VCaP (cell line): Measurements from ENCODE around the gene MRPL43.

ENCODE experiments used
- H3K27ac ChIP-seq: fragments of 450-650 bp; 2 replicates; pipeline ENCODE4 v1.5.1; 2017
- TF ChIP-seq, protein P1 (sequence below): fragments of 450-650 bp; conservative IDR thresholded peaks from 2 replicates; pipeline ENCODE4 v1.5.1; 2017; ENCODE audit warnings: mild to moderate bottlenecking, moderate library complexity

Gene MRPL43

GRCh38 chr10:100993986-100994708 is 6.8 kb upstream of the MRPL43 start:
- TF ChIP-seq, protein P1, sequence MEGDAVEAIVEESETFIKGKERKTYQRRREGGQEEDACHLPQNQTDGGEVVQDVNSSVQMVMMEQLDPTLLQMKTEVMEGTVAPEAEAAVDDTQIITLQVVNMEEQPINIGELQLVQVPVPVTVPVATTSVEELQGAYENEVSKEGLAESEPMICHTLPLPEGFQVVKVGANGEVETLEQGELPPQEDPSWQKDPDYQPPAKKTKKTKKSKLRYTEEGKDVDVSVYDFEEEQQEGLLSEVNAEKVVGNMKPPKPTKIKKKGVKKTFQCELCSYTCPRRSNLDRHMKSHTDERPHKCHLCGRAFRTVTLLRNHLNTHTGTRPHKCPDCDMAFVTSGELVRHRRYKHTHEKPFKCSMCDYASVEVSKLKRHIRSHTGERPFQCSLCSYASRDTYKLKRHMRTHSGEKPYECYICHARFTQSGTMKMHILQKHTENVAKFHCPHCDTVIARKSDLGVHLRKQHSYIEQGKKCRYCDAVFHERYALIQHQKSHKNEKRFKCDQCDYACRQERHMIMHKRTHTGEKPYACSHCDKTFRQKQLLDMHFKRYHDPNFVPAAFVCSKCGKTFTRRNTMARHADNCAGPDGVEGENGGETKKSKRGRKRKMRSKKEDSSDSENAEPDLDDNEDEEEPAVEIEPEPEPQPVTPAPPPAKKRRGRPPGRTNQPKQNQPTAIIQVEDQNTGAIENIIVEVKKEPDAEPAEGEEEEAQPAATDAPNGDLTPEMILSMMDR, result peak; percentile 77
- peak overlapping the region; percentile 19 for H3K27ac ChIP-seq

GRCh38 chr10:100989088-100989487 is 1.8 kb upstream of the MRPL43 start:
- TF ChIP-seq, protein P1, result no peak
- peak overlapping the region; percentile 91; the same call in 1 of the 2 replicates for H3K27ac ChIP-seq

DNA sequence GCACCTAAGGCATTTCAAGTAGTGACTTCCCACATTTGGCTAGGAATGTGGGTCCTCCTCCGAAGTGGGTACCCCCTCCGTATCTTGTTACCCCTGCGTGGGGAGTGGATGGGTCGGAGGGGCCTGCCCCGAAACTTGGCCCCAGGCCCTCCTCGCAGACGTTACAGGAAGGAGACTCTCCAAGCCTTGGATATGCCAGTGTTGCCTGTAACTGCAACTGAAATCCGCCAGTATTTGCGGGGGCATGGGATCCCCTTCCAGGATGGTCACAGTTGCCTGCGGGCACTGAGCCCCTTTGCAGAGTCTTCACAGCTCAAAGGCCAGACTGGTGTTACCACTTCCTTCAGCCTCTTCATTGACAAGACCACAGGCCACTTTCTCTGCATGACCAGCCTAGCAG is 869 bp upstream of the MRPL43 start:
- peak overlapping the region; percentile 91 for H3K27ac ChIP-seq
- TF ChIP-seq, protein P1, result no peak

GRCh38 chr10:100987685-100988049 is 370 bp upstream of the MRPL43 start:
- TF ChIP-seq, protein P1, result no peak
- peak overlapping the region; percentile 91 for H3K27ac ChIP-seq

- TF ChIP-seq, protein P1, result no peak
- H3K27ac ChIP-seq, result peak overlapping the region; percentile 91
Measured at GRCh38 chr10:100986623-100986951, 710 bp downstream of the MRPL43 start.

GRCh38 chr10:100985336-100985735 is 2.0 kb downstream of the MRPL43 start:
- TF ChIP-seq, protein P1, result no peak
- no peak overlapping the region for H3K27ac ChIP-seq

- TF ChIP-seq, protein P1, result no peak
- H3K27ac ChIP-seq, result no peak overlapping the region
Measured at GRCh38 chr10:100984672-100985177, 2.6 kb downstream of the MRPL43 start.
